Measurements from ENCODE around the gene C17orf75.
A peak's percentile ranks its signal among the peaks of the same experiment; 100 is the strongest.

The C17orf75 gene

DNA sequence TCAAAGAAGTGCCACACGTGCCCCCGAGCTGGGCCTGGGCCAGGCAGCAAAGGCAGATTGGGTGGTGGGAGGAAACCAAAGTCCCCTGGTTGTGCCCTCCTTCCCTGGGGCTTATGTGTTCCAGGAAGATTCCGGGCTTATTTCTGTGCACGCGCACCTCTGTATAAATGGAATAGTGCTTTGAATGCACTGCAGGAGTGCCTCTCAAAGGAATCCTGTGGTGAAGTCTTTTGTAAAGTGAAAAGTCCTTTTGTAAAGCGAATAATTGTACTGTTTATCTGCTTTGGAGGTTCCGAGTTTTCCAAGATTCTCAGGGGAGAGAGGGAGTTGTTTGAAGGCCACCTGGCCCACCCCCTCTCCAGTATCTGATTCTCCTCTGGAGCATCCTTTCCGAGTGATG lies 26.8 kb downstream of the C17orf75 start:
- no peak for DNase-seq (ENCODE audit: low read depth in 1 of 2, low spot score in 1 of 2)
- no peak for TF ChIP-seq JUND (IDR thresholded peaks at IDR 0.05; ENCODE audit: low read depth)
- in situ Hi-C loops (cut with HindIII; ENCODE audit: low pct_unique_long_range_greater_than_20kb, low sequenced_read_pairs) = no loop called here

DNA sequence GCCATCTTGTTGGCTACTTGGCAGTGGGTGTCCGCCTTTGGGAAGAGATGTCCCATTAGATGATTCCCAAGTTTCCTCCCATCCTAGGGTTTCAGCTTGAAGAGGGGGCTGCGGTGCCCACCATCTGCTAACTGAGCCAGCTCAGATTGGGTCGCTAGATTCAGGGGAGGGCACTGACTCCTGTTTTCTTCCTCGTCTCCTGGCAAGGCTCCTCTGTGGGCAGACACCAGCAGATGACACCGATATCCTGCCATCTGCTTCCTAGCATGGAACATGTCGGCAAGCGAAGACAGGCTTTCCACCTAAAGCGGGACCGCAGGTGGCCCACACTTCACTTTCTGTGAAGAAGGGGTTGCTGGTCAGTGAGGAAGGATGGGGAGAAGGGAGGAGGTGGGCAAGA lies 27.3 kb downstream of the C17orf75 start:
- DNase-seq (ENCODE audit: low read depth in 1 of 2, low spot score in 1 of 2) = no peak
- in situ Hi-C loops (cut with HindIII; ENCODE audit: low pct_unique_long_range_greater_than_20kb, low sequenced_read_pairs) = no loop called here
- no peak for TF ChIP-seq JUND (IDR thresholded peaks at IDR 0.05; ENCODE audit: low read depth)

DNA sequence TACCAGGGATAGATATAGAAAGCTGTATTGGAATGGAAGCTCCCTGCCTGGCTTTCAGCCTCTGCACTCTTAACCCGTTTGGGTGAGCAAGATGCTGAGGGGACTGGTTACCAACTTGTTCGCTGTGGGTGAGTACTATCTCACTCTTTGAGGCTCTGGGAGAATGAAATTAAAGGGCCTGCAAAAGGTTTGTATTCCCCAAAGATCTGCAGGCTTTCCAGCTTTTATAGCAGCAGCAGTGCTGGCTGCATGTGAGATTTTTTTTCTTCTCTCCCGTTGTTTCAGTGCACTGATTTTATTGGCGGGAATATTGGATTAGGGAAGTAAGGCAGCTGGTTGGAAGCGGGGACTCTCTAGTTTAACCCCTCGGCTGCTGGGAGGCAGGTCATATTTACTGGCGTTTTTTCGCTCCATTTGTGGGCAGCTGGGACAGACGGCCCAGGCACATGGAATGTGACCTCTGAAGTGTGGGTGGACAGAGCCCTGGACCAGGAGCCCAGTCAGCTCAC lies 30.9 kb downstream of the C17orf75 start:
- in situ Hi-C loops (cut with HindIII; ENCODE audit: low pct_unique_long_range_greater_than_20kb, low sequenced_read_pairs) = no loop called here
- no peak for DNase-seq (ENCODE audit: low read depth in 1 of 2, low spot score in 1 of 2)
- no peak for TF ChIP-seq JUND (IDR thresholded peaks at IDR 0.05; ENCODE audit: low read depth)

DNA sequence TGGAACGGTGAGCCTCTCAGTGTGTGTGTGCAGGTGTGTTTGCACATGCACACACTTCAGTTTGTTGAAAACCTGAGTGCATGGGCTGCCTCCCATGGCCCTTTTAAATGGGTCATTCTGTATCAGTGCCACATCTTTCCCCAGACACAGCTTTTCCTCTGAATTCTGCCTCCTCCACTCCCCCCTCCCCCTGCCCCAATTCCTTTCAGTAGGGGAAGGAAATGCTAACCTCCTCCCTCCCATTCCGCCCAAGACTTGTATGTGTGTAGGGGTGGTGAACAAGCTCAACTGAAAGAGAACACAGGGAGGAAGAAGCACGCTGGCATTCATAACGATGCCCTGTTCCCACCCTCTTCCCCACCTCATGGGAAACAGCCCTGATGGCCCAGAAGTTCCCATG lies 34.3 kb downstream of the C17orf75 start:
- in situ Hi-C loops (cut with HindIII; ENCODE audit: low pct_unique_long_range_greater_than_20kb, low sequenced_read_pairs) = no loop called here
- DNase-seq (ENCODE audit: low read depth in 1 of 2, low spot score in 1 of 2) = no peak
- no peak for TF ChIP-seq JUND (IDR thresholded peaks at IDR 0.05; ENCODE audit: low read depth)

DNA sequence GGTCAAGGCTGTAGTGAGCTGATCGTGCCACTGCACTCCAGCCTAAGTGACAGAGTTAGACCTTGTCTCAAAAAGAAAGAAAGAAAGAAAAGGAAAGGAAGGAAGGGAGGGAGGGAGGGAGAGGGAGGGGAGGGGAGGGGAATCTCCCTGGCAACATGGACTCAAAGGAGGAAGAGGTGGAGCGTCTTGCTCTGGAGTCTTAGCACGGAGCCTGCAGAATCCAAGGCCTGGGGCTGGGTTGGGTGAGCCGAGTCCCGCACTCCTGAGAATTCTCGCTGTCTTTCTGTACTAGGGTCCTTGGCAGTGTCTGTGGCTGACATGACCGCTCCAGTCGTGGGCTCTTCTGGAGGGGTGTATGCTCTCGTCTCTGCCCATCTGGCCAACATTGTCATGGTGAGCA lies 36.9 kb downstream of the C17orf75 start:
- DNase-seq (ENCODE audit: low read depth in 1 of 2, low spot score in 1 of 2) = no peak
- in situ Hi-C loops (cut with HindIII; ENCODE audit: low pct_unique_long_range_greater_than_20kb, low sequenced_read_pairs) = no loop called here
- no peak for TF ChIP-seq JUND (IDR thresholded peaks at IDR 0.05; ENCODE audit: low read depth)

DNA sequence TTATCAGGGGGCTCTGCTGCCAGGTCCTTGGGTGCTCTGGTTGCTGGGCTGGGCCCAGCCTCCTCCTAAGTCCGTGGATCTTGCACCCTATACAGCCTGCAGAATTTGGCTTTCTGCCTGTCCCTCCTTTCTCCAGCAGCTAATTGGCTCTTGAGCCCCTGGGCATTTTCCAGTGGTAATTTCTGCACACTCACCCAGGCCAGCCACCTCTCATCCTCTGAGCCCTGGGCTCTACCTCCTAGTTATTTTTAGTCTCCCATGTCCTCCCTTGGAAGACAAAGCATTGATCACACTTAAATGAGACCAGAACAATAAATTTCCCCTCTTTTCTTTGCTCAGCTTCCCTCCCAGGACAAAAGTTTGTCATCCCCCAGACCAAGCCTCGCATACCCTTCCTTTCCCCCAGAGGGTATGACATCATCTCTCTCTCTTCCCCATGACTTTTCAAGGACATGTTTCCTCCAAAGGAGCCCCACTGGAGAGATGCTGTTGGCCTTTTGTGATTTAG lies 38.1 kb downstream of the C17orf75 start:
- TF ChIP-seq JUND (IDR thresholded peaks at IDR 0.05; ENCODE audit: low read depth) = no peak

DNA sequence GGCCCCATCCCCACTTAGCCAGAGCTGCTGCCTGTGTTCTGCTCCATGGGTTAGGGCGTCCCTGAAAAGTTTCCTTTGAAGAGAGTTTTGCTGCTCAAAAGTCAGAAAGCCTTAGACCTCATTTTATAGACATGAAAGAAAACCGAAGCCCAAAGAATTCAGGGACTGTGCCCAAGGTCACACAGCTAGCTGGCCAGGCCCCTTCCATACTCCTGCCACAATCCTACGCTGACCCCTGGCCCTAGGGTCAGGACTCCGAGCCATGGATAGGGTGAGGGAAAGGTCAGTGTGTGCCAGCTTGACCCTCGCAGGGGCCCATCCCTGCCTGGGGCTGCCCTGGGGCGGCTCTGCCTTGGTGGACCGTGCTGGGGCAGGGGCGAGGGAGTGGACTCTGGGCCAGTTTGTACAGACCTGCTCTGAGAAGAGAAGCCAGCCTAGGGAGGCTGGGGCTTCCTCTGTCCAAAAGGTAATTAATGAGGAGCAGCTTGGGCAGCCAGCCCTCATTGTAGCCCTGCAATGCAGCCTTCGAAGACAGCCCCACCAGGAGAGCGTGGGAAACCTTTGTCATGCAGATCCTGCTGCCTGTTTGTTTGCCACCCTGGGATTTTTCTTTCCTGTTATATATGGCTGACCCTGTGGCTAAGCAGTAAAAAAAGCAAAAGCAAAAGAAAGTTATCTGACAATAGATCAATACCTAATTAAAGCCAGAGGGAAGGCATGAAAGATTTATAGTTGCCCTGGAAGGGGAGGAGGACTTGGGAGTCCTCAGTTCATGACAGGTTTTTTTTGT lies 38.9 kb downstream of the C17orf75 start:
- in situ Hi-C loops (cut with HindIII; ENCODE audit: low pct_unique_long_range_greater_than_20kb, low sequenced_read_pairs) = no loop called here
- peak in 1 of 2 experiments; percentile 87 for DNase-seq (ENCODE audit: low read depth in 1 of 2, low spot score in 1 of 2)
- TF ChIP-seq JUND (IDR thresholded peaks at IDR 0.05; ENCODE audit: low read depth) = no peak; the same call in 1 of the 2 replicates

More for the DNA sequence above, 38.1 kb downstream of the C17orf75 start:
- in situ Hi-C loops (cut with HindIII; ENCODE audit: low pct_unique_long_range_greater_than_20kb, low sequenced_read_pairs) = no loop called here
- DNase-seq (ENCODE audit: low read depth in 1 of 2, low spot score in 1 of 2) = peak in 1 of 2 experiments; percentile 61

DNA sequence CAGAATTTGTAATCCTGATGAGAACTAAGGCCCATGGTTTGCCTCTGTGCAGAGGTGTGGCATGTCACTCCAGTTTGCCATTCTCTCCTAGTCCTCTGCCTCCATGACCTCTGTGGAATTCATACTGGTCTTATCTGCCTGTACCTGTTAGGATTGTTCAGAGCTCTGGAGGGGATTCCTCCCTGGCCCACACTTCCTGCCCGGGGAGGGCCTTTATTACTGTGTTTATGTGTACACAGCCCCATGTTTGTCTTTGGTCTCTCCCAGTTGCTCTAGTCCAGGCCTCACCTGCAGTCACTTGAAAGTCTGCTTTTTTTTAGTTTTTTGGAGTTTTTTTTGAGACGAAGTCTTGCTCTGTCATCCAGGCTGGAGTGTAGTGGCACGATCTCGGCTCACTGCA lies 39.9 kb downstream of the C17orf75 start:
- no peak for TF ChIP-seq JUND (IDR thresholded peaks at IDR 0.05; ENCODE audit: low read depth)
- DNase-seq (ENCODE audit: low read depth in 1 of 2, low spot score in 1 of 2) = no peak
- in situ Hi-C loops (cut with HindIII; ENCODE audit: low pct_unique_long_range_greater_than_20kb, low sequenced_read_pairs) = no loop called here

DNA sequence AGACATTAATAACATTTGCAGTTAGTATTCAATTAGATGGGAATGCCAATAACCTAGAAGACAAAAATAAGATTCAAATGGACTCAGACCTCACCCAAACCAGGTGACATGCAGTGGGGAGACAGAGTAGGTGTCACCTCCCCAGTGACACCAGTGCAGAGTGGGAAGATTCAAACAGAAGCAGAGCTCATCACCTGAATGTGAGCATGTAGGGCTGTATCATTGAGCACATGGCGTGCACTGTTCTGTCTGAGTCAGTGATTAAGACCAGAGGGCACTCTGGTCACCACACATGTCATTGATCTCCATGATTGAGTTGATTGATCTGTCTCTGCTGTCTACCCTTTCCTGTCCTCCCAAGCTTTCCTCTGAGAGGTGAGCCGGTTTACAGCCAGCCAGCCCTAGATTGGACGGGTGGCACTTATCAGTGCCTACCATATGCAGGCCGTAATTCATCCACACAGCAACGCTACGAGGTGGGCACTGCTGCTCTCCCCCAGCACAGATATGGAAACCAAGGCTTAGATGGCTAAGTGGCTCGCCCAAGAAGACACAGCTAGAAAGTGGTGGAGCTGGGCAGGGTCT lies 42.3 kb downstream of the C17orf75 start:
- in situ Hi-C loops (cut with HindIII; ENCODE audit: low pct_unique_long_range_greater_than_20kb, low sequenced_read_pairs) = no loop called here
- no peak for TF ChIP-seq JUND (IDR thresholded peaks at IDR 0.05; ENCODE audit: low read depth)

DNA sequence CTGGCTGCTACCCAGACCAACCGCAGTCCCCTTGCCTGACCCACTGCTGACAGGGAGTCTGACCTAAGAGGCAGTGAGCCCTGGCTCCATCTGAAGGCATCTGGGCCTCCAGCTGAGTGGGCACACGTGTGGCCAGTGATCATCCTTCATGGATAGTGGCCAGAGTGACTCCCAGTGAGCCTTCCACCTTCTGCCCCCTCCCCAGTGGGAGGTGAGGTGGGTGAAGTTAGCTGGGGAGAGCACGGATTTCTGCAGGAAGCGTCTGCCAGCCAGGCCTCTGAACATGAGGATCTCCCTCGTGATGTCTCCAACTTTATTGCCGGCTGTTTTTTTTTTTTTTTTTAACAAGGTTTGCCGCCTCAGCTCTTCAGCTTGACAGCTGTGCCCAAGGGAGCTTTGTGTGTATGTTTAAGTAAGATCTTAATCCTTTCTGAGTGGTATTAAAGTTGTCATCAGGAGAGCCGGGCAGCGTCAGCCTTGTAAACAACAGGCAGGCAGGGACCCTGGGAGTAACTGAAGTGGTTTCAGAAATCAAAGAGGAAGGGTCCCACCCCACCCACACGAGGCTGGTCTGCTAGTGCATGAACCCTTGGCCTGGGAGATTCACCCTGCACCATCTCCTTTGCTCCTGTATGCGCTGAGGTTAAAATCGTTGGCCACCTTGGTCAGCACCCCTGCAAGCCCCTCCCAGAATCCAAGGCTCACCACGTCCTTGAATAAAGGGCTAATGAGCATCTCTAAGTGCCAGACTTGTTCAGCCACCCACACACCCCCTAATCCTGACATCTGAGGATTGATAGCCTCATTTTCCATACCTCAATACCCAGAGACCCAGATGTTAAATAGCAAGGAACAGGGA lies 43.0 kb downstream of the C17orf75 start:
- no peak for TF ChIP-seq JUND (IDR thresholded peaks at IDR 0.05; ENCODE audit: low read depth)
- in situ Hi-C loops (cut with HindIII; ENCODE audit: low pct_unique_long_range_greater_than_20kb, low sequenced_read_pairs) = no loop called here
- DNase-seq (ENCODE audit: low read depth in 1 of 2, low spot score in 1 of 2) = peak; percentile 39 to 79

More for the DNA sequence above, 42.3 kb downstream of the C17orf75 start:
- DNase-seq (ENCODE audit: low read depth in 1 of 2, low spot score in 1 of 2) = no peak

DNA sequence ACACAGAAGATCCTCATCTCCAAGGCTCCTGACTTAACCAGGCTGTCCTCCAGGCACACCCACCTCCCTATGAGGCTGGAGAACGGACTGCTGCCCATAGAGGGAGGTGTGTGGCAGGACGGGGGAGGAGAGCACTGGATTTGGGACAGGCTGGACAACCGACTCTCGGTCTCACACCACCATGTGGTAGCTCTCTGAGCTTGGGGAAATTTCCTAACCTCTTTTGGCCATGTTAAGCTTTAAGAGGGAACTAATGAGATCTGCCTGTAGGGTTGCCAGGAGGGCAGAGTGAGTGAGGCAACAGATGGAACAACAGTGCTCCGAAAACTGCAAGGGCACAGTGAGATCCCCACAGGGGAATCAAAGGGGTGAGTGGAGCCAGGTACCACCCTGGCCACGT lies 43.7 kb downstream of the C17orf75 start:
- DNase-seq (ENCODE audit: low read depth in 1 of 2, low spot score in 1 of 2) = peak; percentile 35 to 76
- in situ Hi-C loops (cut with HindIII; ENCODE audit: low pct_unique_long_range_greater_than_20kb, low sequenced_read_pairs) = no loop called here
- no peak for TF ChIP-seq JUND (IDR thresholded peaks at IDR 0.05; ENCODE audit: low read depth)

DNA sequence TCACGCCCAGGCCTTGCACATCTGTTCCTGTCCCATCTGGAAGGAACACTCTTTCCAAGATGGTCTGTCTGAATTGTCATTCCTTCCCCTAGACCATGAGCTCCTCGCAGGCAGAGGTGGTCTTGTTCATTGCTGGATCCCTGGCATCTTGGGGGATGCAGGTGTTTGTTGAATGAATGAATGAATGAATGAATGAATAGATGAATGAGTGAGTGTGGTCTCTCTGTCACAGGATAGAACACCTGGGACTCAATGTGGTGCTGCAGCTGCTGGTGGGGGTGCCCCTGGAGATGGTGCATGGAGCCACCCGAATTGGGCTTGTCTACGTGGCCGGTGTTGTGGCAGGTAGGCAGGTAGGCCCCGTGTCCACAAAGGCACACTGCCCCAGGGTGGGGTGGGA lies 44.1 kb downstream of the C17orf75 start:
- in situ Hi-C loops (cut with HindIII; ENCODE audit: low pct_unique_long_range_greater_than_20kb, low sequenced_read_pairs) = no loop called here
- DNase-seq (ENCODE audit: low read depth in 1 of 2, low spot score in 1 of 2) = no peak
- TF ChIP-seq JUND (IDR thresholded peaks at IDR 0.05; ENCODE audit: low read depth) = no peak

Measured in T47D (cell line).